Raji (cell line): ENCODE measurements around the gene SLC30A3.

ENCODE experiments used
- POLR2A ChIP-seq: IDR thresholded peaks from 2 replicates; pipeline ENCODE4 v1.6.1; 2011; ENCODE audit warnings: low read depth, low read length, control low read depth; ENCODE audit not compliant: insufficient read depth

The SLC30A3 gene

DNA sequence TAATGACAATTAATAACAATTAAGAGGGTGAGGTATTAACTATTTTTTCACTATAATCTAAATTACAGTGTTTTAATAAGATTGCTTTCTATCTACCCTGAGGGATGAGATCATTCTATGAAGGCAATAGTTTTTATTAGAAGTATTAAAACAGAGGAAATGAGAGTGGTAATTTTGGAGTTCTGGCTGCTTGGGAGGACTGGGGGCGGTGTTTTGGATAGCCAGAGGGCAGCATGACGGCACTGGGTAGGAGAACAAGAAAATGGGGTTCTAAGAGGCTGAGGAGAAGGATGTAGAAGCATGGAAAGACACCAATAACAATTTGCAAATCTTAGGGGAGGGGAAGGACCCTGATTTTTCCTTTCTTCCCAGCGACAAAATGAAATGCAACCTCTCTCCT lies 7.3 kb upstream of the SLC30A3 start:
- no peak for TF ChIP-seq POLR2A

DNA sequence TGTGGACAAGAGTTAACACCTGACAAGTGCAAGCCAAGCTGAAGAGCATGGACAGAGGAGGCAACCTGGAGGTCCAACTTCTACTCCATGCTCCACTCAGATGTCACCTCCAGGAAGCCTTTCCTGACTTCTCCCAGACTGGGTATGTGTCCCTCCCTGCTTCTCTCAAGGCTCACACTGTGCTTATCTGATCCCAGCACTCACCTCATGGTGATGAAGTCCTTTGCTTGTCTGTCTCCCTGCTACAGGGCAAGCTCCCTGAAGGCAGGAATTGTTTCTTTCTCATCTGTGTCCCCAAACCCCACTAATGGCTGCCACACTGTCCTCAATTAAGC lies 2.7 kb upstream of the SLC30A3 start:
- no peak for TF ChIP-seq POLR2A

DNA sequence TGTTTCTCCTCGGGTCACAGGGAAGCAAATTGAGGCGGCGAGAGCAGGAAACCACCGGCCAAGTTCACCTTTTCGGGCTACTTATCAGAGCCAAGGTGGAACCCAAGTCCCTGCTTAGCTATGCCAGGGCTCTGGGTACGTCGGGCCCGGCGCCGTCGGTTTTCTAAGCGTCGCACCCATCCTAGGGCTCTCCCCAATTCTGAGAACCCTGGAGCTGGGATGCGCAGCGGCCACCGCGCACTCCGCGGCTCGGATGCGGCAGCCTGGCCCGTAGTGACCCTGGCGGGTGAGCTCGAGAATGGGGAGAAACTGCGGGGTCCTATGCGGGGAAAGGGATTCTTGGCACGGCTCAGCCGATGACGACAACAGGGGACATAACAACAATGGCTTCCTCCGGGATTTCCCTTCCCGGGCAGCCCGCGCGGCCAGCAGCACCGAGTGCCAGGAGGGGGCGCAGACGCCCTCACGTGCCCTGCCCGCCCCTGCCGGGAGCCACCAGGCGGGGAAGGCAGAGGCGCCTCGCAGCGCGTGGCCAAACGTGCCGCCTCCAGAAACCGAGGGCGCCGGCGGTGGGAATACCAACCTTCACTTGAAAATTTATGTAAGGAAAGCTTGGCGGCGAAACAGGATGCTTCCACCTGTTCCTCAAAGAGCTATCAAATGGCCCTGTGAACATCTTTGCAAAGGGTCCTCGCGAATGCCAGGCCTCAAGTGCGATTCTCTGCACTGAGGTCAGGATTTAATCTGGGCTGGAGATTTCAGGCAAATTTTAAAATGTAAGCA lies 2.1 kb upstream of the SLC30A3 start:
- no peak for TF ChIP-seq POLR2A

DNA sequence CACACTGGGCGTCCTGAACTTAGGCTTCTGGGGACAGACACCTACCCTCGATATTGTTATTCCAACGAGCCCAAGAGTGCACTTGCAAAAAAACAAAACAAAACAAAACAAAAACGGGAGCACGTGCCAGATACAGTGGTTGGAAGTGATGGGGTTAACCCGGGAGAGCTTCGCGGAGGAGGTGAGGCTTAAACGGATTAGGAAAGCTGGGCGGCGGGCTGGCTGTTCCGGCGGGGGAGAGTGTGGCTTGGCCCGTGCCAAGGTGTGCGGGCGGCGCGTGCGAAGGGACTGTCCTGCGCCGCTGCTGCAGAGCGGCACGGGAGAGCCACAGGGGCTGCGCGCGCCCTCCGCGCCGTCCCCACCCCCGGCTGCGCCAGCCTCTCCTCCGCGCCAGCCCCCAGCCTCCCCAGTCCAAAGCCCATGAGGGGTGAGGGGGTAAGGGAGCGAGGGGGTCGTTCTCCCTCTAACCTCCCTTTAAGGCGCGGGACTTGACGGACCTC lies 1.5 kb upstream of the SLC30A3 start:
- no peak for TF ChIP-seq POLR2A

DNA sequence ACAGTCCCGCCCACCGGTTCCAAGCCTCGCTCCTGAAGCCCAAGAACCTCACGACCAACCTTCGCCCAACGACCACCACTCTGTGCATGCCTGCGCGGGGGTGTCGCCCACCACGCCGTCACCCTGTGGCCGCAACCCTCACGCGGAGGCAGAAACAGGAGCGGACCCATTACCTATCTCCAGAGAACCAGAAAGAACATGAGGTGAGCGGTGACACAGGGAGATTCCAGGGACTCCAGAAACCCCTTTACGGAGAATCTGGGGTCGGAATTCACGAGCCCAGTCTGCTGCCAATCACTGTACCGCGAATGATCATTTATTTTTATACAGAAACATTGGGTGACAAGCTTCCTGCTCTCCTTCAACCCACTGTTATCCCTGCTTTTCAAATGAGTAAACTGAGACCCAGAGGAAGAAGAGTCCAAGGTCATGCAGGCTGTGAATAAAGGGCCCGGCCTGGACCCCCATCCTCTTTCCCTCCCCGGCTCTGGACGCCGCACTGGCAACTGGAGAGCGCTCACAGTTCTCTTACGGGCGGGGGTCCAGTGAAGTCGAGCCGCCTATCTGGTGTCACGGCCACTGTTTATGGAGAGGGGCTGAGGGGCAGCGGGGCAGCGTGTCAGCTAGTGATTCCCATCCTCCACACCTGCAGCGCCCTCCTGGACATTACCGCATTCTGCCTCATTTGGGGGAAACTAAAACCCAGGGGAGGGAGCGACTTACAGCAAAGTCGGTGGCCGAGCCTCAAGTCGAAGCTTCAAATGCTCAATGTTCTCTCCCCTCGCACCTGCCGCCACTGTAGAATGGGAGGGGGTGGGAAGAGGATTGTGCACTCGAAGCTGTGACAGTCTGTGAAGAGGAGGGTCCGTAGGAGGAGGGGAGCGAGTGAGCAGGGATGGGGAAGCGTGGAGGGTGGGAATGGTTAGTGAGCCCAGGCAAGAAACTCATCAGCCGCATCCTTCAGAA lies 723 bp upstream of the SLC30A3 start:
- TF ChIP-seq POLR2A = no peak

DNA sequence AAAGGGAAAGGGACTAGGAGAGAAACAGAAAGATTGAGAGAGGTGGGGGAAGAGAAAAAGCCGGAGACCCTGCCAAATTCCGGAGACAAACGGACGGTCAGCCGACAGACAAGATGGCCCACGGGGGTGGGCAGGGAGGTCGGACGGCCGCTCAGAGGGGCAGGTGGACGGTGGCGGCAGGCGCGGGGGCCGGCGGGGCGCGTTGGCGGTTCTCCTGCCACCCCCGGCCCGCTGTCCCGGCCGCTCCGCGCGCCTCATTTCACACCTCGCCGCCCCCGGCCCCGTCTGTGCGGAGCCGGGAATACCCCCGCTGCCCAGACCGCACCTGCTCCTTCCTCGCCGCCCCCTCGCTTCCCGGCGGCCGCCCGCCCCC lies 935 bp downstream of the SLC30A3 start:
- TF ChIP-seq POLR2A = no peak

DNA sequence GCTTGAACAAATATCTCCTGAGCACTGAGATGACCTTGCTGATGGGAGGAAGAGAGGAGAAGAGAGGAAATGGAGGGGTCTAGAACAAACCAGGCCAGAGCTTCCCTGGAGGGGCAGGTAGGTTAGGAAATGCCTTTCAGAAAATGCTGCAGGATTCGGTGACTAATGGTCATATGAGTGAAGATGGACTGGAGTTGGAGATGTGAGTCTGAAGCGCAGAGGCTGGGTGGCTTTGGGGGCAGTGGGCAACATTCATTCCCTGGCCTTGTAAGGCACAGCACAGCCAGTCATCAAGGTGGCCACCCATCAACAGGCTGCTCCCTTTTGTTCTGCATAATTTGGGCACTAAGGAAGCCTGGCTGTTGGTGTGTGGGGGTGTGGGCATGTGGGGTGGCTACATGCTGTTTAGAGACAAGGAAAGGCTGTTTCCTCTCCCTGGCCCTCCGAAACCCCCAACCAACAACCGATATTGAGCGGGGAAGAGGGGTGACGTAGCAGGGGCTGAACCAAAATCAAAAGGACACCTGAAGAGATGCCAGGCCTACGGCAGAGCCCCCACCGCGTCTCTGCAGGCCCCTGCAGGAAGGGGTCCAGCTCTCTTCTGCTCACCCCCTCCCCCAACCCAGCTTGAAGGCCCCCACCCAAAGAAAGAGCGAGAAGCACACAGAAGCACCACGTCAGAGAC lies 1.5 kb downstream of the SLC30A3 start:
- TF ChIP-seq POLR2A = no peak

DNA sequence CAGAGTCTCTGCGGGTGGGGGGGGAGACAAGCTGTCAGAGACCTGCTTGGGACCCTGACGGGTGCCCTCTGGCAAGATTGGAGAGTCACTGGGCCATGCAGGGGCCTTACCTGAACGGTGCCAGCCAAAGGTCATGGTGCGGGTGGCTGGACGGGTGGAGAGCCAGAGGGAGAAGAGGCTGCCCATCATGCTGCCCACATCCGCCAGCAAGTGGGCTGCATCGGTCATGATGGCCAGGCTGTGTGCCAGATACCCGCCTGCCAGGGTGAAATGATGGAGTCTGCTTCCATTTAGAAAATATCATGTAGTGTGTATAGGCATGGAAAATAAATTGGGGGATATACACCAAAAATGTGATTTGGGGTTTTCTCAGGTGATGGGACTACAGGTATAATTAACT lies 4.8 kb downstream of the SLC30A3 start:
- no peak for TF ChIP-seq POLR2A

DNA sequence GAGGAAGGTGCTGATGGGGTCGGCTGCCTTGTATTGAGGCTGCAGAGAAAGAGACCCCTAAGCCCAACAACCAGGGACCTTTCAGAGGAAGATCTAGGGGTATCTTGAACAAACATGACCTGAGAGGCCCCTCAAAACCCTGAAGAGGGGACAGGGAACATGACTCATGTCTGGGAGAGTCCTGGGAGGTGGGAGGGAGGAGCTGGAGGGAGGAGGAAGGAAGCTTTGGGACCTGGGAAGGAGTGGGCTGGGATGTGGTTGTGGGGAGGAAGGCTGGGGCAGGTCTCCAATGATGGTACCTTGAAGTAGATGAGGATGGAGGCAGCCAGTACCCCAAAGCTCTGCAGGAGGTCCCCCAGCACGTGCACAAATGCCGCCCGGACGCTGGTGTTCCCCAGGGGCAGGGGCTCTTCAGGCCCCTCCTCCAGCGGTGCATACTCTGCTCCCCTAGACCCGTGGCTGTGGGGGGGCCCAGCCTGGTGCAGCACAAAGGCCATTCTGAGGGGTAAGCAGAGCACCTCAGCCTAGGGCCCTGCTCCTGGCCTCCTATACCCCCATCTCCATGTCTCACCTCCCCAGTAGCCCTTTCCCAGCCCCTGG lies 5.9 kb downstream of the SLC30A3 start:
- TF ChIP-seq POLR2A = no peak

DNA sequence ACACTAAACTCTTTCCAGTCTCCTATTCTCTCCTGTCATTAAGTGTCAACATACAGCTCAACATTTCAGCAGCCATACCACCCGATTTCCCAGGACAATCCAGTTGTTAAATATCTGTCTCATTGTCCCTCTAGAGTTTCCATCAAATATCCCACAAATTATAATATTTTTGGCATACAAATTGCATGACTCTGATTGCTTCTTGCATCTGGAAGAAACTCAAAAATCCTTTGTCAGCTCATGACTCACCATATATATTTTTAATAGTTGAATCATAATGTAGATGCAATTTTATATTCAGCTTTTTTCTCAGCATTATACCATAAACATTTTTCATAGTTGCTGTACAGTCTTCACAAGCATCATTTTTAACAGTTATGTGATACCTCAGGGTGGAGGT lies 7.2 kb downstream of the SLC30A3 start:
- TF ChIP-seq POLR2A = no peak

DNA sequence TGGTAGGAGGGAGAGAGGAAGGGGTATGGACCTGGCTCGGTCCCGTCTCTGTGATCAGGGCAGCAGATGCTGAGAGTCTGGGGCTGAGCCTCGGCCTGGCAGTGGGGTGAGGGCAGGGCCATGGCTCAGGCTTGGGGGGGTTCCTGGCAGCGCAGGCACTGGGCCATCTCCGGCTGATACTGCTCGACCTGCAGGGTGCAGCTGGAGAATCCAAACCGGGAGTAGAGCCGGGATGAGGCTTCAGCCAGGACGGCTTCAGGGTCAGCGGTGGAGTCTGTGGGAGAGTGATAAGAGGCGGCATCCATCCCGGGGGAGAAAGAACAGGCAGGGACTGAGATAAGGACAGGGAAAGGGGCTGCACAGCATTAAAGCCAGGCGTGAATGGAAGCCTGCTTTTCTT lies 7.7 kb downstream of the SLC30A3 start:
- TF ChIP-seq POLR2A = no peak

DNA sequence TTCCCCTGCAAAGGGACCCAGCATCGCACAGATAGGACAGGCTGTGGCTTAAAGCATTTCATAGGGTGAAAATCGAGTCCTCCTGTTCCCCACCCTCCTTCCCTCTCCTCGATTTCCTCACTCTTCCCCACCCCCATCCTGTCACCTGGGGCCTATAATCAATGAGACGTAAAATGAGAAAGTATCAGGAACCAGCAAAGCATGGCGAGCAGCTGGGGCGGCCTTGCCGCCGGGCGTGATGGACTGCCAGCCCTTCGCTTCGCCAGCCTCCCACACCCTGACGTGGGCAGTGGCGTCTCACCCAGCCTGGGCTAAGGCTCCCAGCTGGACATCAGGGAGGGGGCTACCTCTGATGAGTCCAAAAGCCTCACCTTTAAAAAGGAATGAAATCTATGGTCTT lies 11.1 kb downstream of the SLC30A3 start:
- no peak for TF ChIP-seq POLR2A

DNA sequence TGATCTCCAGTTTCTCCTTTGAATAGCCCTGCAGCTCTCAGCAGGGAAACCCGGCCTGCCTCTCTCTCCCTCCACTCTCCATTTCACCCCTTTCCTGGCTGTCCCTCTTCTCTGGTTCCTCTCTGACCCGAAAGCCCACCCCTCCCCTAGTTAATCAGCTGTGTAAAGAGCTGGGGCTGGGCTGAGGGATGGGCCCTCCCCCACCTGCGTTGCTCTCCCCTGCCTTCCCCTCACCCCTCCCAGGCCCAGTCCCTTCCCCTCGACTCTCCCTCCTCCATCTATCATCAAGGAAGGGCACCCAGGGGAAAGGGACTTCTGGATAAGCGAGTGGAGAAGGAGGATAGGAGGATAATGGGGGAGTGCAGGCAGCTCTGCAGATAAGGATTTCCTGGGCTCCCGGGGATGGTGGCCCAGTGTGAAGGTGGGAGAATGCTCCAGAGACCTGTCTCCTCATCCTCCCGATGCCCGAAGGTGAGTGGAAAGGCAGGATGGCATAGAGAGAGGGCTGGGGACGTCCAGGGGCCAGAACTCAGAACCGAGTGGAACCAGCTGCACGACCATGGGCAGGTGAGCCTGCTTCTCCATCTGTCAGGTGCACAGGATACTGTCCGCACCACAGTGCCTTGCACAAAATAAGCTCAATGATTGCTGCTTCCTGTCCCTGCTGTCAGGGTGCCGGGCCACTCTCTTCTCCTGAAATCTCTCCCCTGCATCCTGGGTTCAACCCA lies 12.0 kb downstream of the SLC30A3 start:
- TF ChIP-seq POLR2A = no peak

DNA sequence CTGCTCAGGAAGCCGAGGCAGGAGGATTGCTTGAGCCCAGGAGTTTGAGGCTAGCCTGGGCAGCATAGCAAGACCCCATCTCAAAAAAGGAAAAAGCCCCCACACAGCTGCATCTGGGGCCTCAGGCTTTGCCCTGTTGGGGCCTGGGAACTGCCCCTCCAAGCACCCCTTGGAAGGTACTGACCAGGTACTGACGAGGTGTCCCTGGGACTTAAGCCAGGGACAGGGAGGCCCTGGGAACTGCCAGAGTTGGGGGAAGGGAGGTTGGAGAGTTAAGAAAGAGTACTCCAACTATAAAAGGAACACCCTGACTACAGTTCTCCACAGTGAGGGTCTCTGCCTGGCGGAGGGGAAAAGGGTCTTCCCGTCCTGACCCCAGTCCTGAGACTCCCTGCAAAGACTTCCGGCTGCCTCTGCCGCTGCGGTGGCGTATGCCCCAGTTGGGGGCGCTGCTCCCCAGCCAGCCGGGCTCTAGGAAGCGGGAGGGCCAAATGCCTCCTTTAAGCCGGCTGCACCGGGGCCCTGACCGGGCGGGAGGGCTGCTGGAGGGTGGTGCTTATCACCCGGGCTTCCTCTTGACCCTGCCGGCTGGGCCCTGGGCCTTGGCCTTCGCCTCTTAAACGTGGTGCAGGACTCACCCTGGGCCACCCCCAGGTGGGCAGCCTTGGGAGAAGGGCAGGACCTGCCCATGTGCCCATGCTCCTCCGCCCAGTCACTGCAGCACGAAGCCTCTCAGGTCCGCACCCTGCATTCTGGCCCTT lies 12.8 kb downstream of the SLC30A3 start:
- no peak for TF ChIP-seq POLR2A
